Brain pericyte (primary cell): ENCODE results near the gene DUSP1.
A peak's percentile ranks its signal among the peaks of the same experiment; 100 is the strongest.

Source experiments
- DNase-seq: peaks from one replicate; pipeline ENCODE4 v3.0.0-alpha.2; 2012; ENCODE audit warnings: low read depth, low spot score

The DUSP1 gene

GRCh38 chr5:172762214-172763119 lies 8.5 kb downstream of the DUSP1 start:
- no peak for DNase-seq

GRCh38 chr5:172760959-172761358 lies 10.0 kb downstream of the DUSP1 start:
- no peak for DNase-seq

GRCh38 chr5:172760136-172760535 lies 10.9 kb downstream of the DUSP1 start:
- no peak for DNase-seq

GRCh38 chr5:172758834-172759149 lies 12.2 kb downstream of the DUSP1 start:
- no peak for DNase-seq

GRCh38 chr5:172758077-172758833 lies 12.7 kb downstream of the DUSP1 start:
- no peak for DNase-seq

GRCh38 chr5:172757394-172758010 lies 13.5 kb downstream of the DUSP1 start:
- DNase-seq: no peak

- no peak for DNase-seq
Observed at GRCh38 chr5:172756764-172757393, 14.1 kb downstream of the DUSP1 start.

- DNase-seq: no peak
Observed at GRCh38 chr5:172754596-172755356, 16.2 kb downstream of the DUSP1 start.

- DNase-seq: no peak
Observed at GRCh38 chr5:172753101-172753500, 17.9 kb downstream of the DUSP1 start.

- DNase-seq: no peak
Observed at GRCh38 chr5:172751761-172752510, 19.1 kb downstream of the DUSP1 start.

GRCh38 chr5:172749881-172750633 lies 20.9 kb downstream of the DUSP1 start:
- no peak for DNase-seq

GRCh38 chr5:172749076-172749475 lies 21.9 kb downstream of the DUSP1 start:
- DNase-seq: no peak

GRCh38 chr5:172748341-172748843 lies 22.6 kb downstream of the DUSP1 start:
- DNase-seq: peak; percentile 55

- DNase-seq: no peak
Observed at GRCh38 chr5:172747471-172747870, 23.5 kb downstream of the DUSP1 start.

GRCh38 chr5:172746725-172747124 lies 24.3 kb downstream of the DUSP1 start:
- no peak for DNase-seq

- no peak for DNase-seq
Observed at GRCh38 chr5:172745838-172746237, 25.2 kb downstream of the DUSP1 start.

GRCh38 chr5:172745406-172745805 lies 25.6 kb downstream of the DUSP1 start:
- DNase-seq: no peak

- DNase-seq: no peak
Observed at GRCh38 chr5:172744123-172745104, 26.6 kb downstream of the DUSP1 start.
